Measurements from ENCODE around the gene C19orf25.

Gene C19orf25

GRCh38 chr19:1513499-1514294, 34.7 kb upstream of the C19orf25 start:
- ChIA-PET POLR2A (no interaction called here), CTCF (interaction anchor here (1.0 kb wide), 1 partner anchor 234 kb away, joined by 3 read pairs; no protein-coding TSS in a partner anchor)
- peak; percentile 80 for DNase-seq (ENCODE audit: extremely low spot score)
- peak; percentile 55 for TF ChIP-seq CTCF (IDR thresholded peaks at IDR 0.05; ENCODE audit: control extremely low read depth, extremely low read depth, low read depth, missing control alignments)

- TF ChIP-seq CTCF (IDR thresholded peaks at IDR 0.05; ENCODE audit: control extremely low read depth, extremely low read depth, low read depth, missing control alignments), result peak; percentile 47
- ChIA-PET POLR2A (no interaction called here), CTCF (no interaction called here)
- DNase-seq (ENCODE audit: extremely low spot score), result peak; percentile 87
These were observed 33.9 kb upstream of the C19orf25 start, which contains the start of gene ADAMTSL5 for GRCh38 chr19:1512671-1513498. TSS of gene ADAMTSL5 (minus strand) at chr19:1513019. CDS start at chr19:1510943, 2,076 bp downstream.

- no peak for DNase-seq (ENCODE audit: extremely low spot score)
- no peak for TF ChIP-seq CTCF (IDR thresholded peaks at IDR 0.05; ENCODE audit: control extremely low read depth, extremely low read depth, low read depth, missing control alignments)
- ChIA-PET CTCF (interaction anchor here (1.5 kb wide), 1 partner anchor 232 kb away, joined by 3 read pairs; no protein-coding TSS in a partner anchor), POLR2A (no interaction called here)
These were observed 32.6 kb upstream of the C19orf25 start for GRCh38 chr19:1511318-1512317.

- DNase-seq (ENCODE audit: extremely low spot score), result no peak
- CTCF ChIA-PET, result interaction anchor here (1.5 kb wide), 1 partner anchor 232 kb away, joined by 3 read pairs; no protein-coding TSS in a partner anchor
- POLR2A ChIA-PET, result no interaction called here
- no peak for TF ChIP-seq CTCF (IDR thresholded peaks at IDR 0.05; ENCODE audit: control extremely low read depth, extremely low read depth, low read depth, missing control alignments)
These were observed 31.8 kb upstream of the C19orf25 start for GRCh38 chr19:1510807-1511206.

- POLR2A ChIA-PET, result no interaction called here
- DNase-seq (ENCODE audit: extremely low spot score), result no peak
- no peak for TF ChIP-seq CTCF (IDR thresholded peaks at IDR 0.05; ENCODE audit: control extremely low read depth, extremely low read depth, low read depth, missing control alignments)
- CTCF ChIA-PET, result no interaction called here
These were observed 31.4 kb upstream of the C19orf25 start for GRCh38 chr19:1510442-1510806.

All from GM10248 (cell line).